IPS-15b (cell line): ENCODE measurements around the gene SHROOM1.

ENCODE experiments used
- H3K27me3 ChIP-seq: one replicate; pipeline ENCODE4 v1.6.1; 2013; ENCODE audit warnings: low read length; ENCODE audit not compliant: control insufficient read depth, insufficient read depth
- H3K36me3 ChIP-seq: one replicate; pipeline ENCODE4 v1.6.1; 2013; ENCODE audit warnings: low read length; ENCODE audit not compliant: control insufficient read depth, insufficient read depth
- H3K4me1 ChIP-seq: one replicate; pipeline ENCODE4 v1.6.1; 2013; ENCODE audit warnings: mild to moderate bottlenecking, low read length; ENCODE audit not compliant: control insufficient read depth, insufficient read depth
- H3K4me3 ChIP-seq: one replicate; pipeline ENCODE4 v1.5.1; 2013; ENCODE audit warnings: low read depth, low read length
- H3K9ac ChIP-seq: one replicate; pipeline ENCODE4 v1.6.1; 2013; ENCODE audit warnings: low read depth, mild to moderate bottlenecking, low read length
- H3K9me3 ChIP-seq: one replicate; pipeline ENCODE4 v1.6.1; 2013; ENCODE audit warnings: mild to moderate bottlenecking, low read length; ENCODE audit not compliant: control insufficient read depth, insufficient read depth

SHROOM1 gene

GRCh38 chr5:132829742-132830435 is 558 bp downstream of the SHROOM1 start:
- Histone ChIP-seq H3K27me3 (peaks cover 73% of the 10 kb centered on the region), H3K4me3 (peak overlapping the region; percentile 73), H3K9ac (no peak overlapping the region), H3K9me3 (no peaks in the 10 kb centered on the region), H3K36me3 (no peaks in the 10 kb centered on the region), H3K4me1 (peaks cover 4% of the 10 kb centered on the region)

GRCh38 chr5:132828846-132829494 is 1.5 kb downstream of the SHROOM1 start:
- Histone ChIP-seq H3K4me3 (peak overlapping the region; percentile 73), H3K9me3 (no peaks in the 10 kb centered on the region), H3K9ac (no peak overlapping the region), H3K27me3 (peaks cover 82% of the 10 kb centered on the region), H3K36me3 (no peaks in the 10 kb centered on the region), H3K4me1 (peaks cover 6% of the 10 kb centered on the region)

- Histone ChIP-seq H3K9me3 (no peaks in the 10 kb centered on the region), H3K9ac (no peak overlapping the region), H3K4me1 (peaks cover 7% of the 10 kb centered on the region), H3K27me3 (peaks cover 85% of the 10 kb centered on the region), H3K4me3 (no peak overlapping the region), H3K36me3 (no peaks in the 10 kb centered on the region)
Measured at GRCh38 chr5:132827943-132828673, 2.3 kb downstream of the SHROOM1 start.

GRCh38 chr5:132826424-132827082 is 3.9 kb downstream of the SHROOM1 start:
- Histone ChIP-seq H3K4me3 (peak overlapping the region; percentile 37), H3K4me1 (peaks cover 7% of the 10 kb centered on the region), H3K27me3 (peaks cover 77% of the 10 kb centered on the region), H3K9ac (no peak overlapping the region), H3K36me3 (no peaks in the 10 kb centered on the region), H3K9me3 (no peaks in the 10 kb centered on the region)

- H3K27me3 ChIP-seq = peaks cover 77% of the 10 kb centered on the region
- H3K36me3 ChIP-seq = no peaks in the 10 kb centered on the region
- H3K4me3 ChIP-seq = peak overlapping the region; percentile 37
- H3K9me3 ChIP-seq = no peaks in the 10 kb centered on the region
- peak overlapping the region; percentile 47 for H3K9ac ChIP-seq
- peaks cover 7% of the 10 kb centered on the region for H3K4me1 ChIP-seq
Measured at GRCh38 chr5:132825834-132826391, 4.5 kb downstream of the SHROOM1 start.

- Histone ChIP-seq H3K4me1 (peaks cover 7% of the 10 kb centered on the region), H3K9me3 (no peaks in the 10 kb centered on the region), H3K27me3 (peaks cover 77% of the 10 kb centered on the region), H3K4me3 (peak overlapping the region; percentile 37), H3K36me3 (no peaks in the 10 kb centered on the region), H3K9ac (peak overlapping the region; percentile 56)
Measured at GRCh38 chr5:132825033-132825833, 5.2 kb downstream of the SHROOM1 start.

- Histone ChIP-seq H3K4me3 (no peak overlapping the region), H3K36me3 (no peaks in the 10 kb centered on the region), H3K9me3 (no peaks in the 10 kb centered on the region), H3K9ac (no peak overlapping the region), H3K4me1 (peaks cover 7% of the 10 kb centered on the region), H3K27me3 (peaks cover 70% of the 10 kb centered on the region)
Measured at GRCh38 chr5:132824426-132824825, 6.0 kb downstream of the SHROOM1 start.

GRCh38 chr5:132823481-132824050 is 6.9 kb downstream of the SHROOM1 start:
- Histone ChIP-seq H3K4me3 (no peak overlapping the region), H3K9ac (peak overlapping the region; percentile 54), H3K27me3 (peaks cover 63% of the 10 kb centered on the region), H3K9me3 (no peaks in the 10 kb centered on the region), H3K36me3 (no peaks in the 10 kb centered on the region), H3K4me1 (peaks cover 7% of the 10 kb centered on the region)

GRCh38 chr5:132822650-132823480 is 7.6 kb downstream of the SHROOM1 start:
- Histone ChIP-seq H3K9ac (peak overlapping the region; percentile 54), H3K4me1 (peaks cover 7% of the 10 kb centered on the region), H3K36me3 (no peaks in the 10 kb centered on the region), H3K4me3 (peak overlapping the region; percentile 35), H3K27me3 (peaks cover 56% of the 10 kb centered on the region), H3K9me3 (no peaks in the 10 kb centered on the region)

GRCh38 chr5:132821791-132822190 is 8.7 kb downstream of the SHROOM1 start:
- Histone ChIP-seq H3K27me3 (peaks cover 56% of the 10 kb centered on the region), H3K4me3 (no peak overlapping the region), H3K9me3 (no peaks in the 10 kb centered on the region), H3K9ac (no peak overlapping the region), H3K36me3 (no peaks in the 10 kb centered on the region), H3K4me1 (peaks cover 7% of the 10 kb centered on the region)
